ENCODE measurements around the gene IL25.
"Not testable (repeated sequence)": the region's sequence is repeated elsewhere in the genome, so short reads cannot be mapped to it uniquely, and the experiment has no call there.

IL25 gene

DNA sequence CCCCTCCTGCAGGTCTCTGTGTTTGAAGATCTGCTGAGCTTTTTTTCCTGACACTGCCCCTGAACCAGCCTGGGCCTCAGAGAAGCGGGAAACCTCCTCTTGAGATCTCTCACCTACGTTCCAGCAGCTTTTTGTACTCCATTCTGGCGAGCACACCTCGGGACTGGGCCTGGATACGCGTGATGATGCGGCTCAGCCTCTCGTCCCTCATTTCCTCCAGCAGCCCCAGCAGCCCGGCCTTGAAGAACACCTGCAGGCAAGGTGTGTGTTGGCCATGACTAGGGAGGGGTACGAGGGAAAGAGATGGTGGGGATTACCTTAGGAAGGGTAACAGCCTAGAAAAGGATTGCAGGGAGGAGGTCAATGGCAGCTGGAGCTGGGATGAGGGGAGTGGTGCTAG lies 52.6 kb downstream of the IL25 start:
- Histone ChIP-seq H3K4me1 (no peaks in the 10 kb centered on the region), H3K36me3 (no peaks in the 10 kb centered on the region), H3K4me3 (ENCODE audit: low read depth, low read length) (no peak overlapping the region), H3K27me3 (peaks cover 4% of the 10 kb centered on the region), H3K9me3 (no peaks in the 10 kb centered on the region)
- DNase-seq, result no peak
- TF ChIP-seq, protein P1, sequence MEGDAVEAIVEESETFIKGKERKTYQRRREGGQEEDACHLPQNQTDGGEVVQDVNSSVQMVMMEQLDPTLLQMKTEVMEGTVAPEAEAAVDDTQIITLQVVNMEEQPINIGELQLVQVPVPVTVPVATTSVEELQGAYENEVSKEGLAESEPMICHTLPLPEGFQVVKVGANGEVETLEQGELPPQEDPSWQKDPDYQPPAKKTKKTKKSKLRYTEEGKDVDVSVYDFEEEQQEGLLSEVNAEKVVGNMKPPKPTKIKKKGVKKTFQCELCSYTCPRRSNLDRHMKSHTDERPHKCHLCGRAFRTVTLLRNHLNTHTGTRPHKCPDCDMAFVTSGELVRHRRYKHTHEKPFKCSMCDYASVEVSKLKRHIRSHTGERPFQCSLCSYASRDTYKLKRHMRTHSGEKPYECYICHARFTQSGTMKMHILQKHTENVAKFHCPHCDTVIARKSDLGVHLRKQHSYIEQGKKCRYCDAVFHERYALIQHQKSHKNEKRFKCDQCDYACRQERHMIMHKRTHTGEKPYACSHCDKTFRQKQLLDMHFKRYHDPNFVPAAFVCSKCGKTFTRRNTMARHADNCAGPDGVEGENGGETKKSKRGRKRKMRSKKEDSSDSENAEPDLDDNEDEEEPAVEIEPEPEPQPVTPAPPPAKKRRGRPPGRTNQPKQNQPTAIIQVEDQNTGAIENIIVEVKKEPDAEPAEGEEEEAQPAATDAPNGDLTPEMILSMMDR (IDR thresholded peaks at IDR 0.05; ENCODE audit: low read depth, low read length), result no peak

DNA sequence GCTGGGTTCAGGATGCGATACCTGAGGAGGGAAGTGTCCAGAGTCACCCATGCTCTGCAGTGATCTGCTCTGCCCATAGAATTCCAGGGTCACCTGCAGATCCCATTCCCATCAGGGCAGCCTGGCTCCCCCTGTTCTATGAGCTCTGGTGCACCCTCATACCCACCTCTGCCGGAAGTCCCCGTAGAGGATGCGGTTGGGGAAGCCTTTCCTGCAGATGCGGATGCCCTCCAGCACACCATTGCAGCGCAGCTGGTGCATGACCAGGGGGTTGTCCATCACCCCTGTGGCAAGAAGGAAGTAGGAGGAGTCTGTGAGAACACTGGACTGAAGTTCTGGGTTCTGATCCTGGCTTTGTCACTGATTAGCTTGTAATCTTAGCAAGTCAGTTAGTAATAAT lies 53.2 kb downstream of the IL25 start:
- DNase-seq; H3K27me3 ChIP-seq; H3K36me3 ChIP-seq; H3K4me3 ChIP-seq (ENCODE audit: low read depth, low read length); H3K4me1 ChIP-seq; H3K9me3 ChIP-seq: not testable (repeated sequence)

All from BE2C (cell line).